Common myeloid progenitor, CD34-positive (primary cell): ENCODE measurements around the gene RALGAPA2.

Experiments
- CTCF ChIA-PET: fragments of 350-600 bp; sonication (Branson Sonifier 250); formaldehyde crosslinking; loops from one replicate; lab custom pipeline; 2021; ENCODE audit warnings: antibody characterized with exemption; lab: Charles Lee
- POLR2A ChIA-PET: fragments of 350-600 bp; sonication (Branson Sonifier 250); formaldehyde crosslinking; loops from one replicate; lab custom pipeline; 2021; ENCODE audit warnings: antibody characterized with exemption; lab: Charles Lee
- DNase-seq, 3 donors: peaks; one replicate each; pipeline versions ENCODE4 v3.0.0 to v3.0.0-alpha.2; 2013
- H3K27ac ChIP-seq, 2 experiments: 1 replicate in 1 of 2; 2 replicates in 1 of 2; pipeline ENCODE4 v1.7.0; 2013; ENCODE audit warnings: inconsistent platforms in 2 of 2, low read length in 2 of 2, mild to moderate bottlenecking in 2 of 2, low read depth in 1 of 2, moderate library complexity in 1 of 2; ENCODE audit not compliant: severe bottlenecking in 2 of 2, insufficient read depth in 1 of 2, poor library complexity in 1 of 2
- H3K27me3 ChIP-seq, 5 experiments: replicated peaks in 2 of 5; 1 replicate in 3 of 5; 2 replicates in 2 of 5; pipeline versions ENCODE4 v1.6.1 to v1.7.0; 2013; ENCODE audit warnings: low read length in 4 of 5, mild to moderate bottlenecking in 2 of 5, moderate library complexity in 2 of 5, inconsistent platforms in 1 of 5; ENCODE audit not compliant: insufficient read depth in 5 of 5, control insufficient read depth in 4 of 5
- H3K36me3 ChIP-seq, 4 experiments: 1 replicate in 2 of 4; 2 replicates in 2 of 4; pipeline versions ENCODE4 v1.6.1 to v1.7.0; 2013; ENCODE audit warnings: low read length in 3 of 4, control low read depth in 1 of 4, mild to moderate bottlenecking in 1 of 4; ENCODE audit not compliant: control insufficient read depth in 4 of 4, insufficient read depth in 4 of 4
- H3K4me1 ChIP-seq, 4 experiments: 1 replicate in 3 of 4; 2 replicates in 1 of 4; pipeline versions ENCODE4 v1.6.1 to v1.7.1; 2013; ENCODE audit warnings: low read length in 3 of 4, mild to moderate bottlenecking in 3 of 4, control low read depth in 1 of 4, inconsistent platforms in 1 of 4, moderate library complexity in 1 of 4; ENCODE audit not compliant: control insufficient read depth in 4 of 4, insufficient read depth in 4 of 4; ENCODE audit errors: control extremely low read depth in 1 of 4
- H3K4me3 ChIP-seq, 7 experiments: 1 replicate in 4 of 7; 2 replicates in 3 of 7; pipeline versions ENCODE4 v1.5.1 to v1.7.0; 2013; ENCODE audit warnings: mild to moderate bottlenecking in 7 of 7, low read length in 6 of 7, moderate library complexity in 6 of 7, inconsistent platforms in 2 of 7, low read depth in 2 of 7, control low read depth in 1 of 7; ENCODE audit not compliant: insufficient read depth in 4 of 7, control insufficient read depth in 1 of 7; ENCODE audit errors: extremely low read depth in 1 of 7
- H3K9me3 ChIP-seq, 5 experiments: 1 replicate in 4 of 5; 2 replicates in 1 of 5; pipeline versions ENCODE4 v1.6.1 to v1.7.1; 2013; ENCODE audit warnings: low read length in 4 of 5, mild to moderate bottlenecking in 2 of 5, inconsistent platforms in 1 of 5, low read depth in 1 of 5, moderate library complexity in 1 of 5; ENCODE audit not compliant: control insufficient read depth in 4 of 5, insufficient read depth in 2 of 5; ENCODE audit errors: control extremely low read depth in 1 of 5
- WGBS: methylation state at CpG from one replicate; pipeline ENCODE4 v1.1.5; 2013; ENCODE audit not compliant: insufficient coverage; 5-methylcytosine and 5-hydroxymethylcytosine counted together

Gene RALGAPA2

GRCh38 chr20:20525756-20526155 is 186.7 kb downstream of the RALGAPA2 start:
- Histone ChIP-seq H3K9me3 (no peaks in the 10 kb centered on the region), H3K4me3 (no peak overlapping the region), H3K27me3 (no peaks in the 10 kb centered on the region), H3K36me3 (peaks cover 11 to 55% (median 32%) of the 10 kb centered on the region in 4 experiments), H3K4me1 (no peaks in the 10 kb centered on the region), H3K27ac (no peak overlapping the region)
- 98% methylated on average over 5 of the region's 6 CpGs for WGBS
- CTCF ChIA-PET, result interaction anchor here (1.1 kb wide), 1 partner anchor 33 kb away, joined by 3 read pairs; no protein-coding TSS in a partner anchor
- POLR2A ChIA-PET, result no interaction called here
- DNase-seq, result no peak

- POLR2A ChIA-PET, result no interaction called here
- Histone ChIP-seq H3K4me1 (no peaks in the 10 kb centered on the region), H3K27ac (no peak overlapping the region), H3K27me3 (no peaks in the 10 kb centered on the region), H3K9me3 (no peaks in the 10 kb centered on the region), H3K4me3 (no peak overlapping the region), H3K36me3 (peaks cover 15 to 54% (median 32%) of the 10 kb centered on the region in 4 experiments)
- 100% methylated on average over 2 of the region's 2 CpGs for WGBS
- no peak for DNase-seq
- CTCF ChIA-PET, result no interaction called here
Measured at GRCh38 chr20:20525214-20525613, 187.2 kb downstream of the RALGAPA2 start.

GRCh38 chr20:20524756-20525155 is 187.7 kb downstream of the RALGAPA2 start:
- H3K4me3 ChIP-seq, result no peak overlapping the region
- no peak overlapping the region for H3K27ac ChIP-seq
- H3K36me3 ChIP-seq, result peaks cover 15 to 54% (median 31%) of the 10 kb centered on the region in 4 experiments
- ChIA-PET POLR2A (no interaction called here), CTCF (no interaction called here)
- no peak for DNase-seq
- no peaks in the 10 kb centered on the region for H3K4me1 ChIP-seq
- no peaks in the 10 kb centered on the region for H3K27me3 ChIP-seq
- WGBS, result 92% methylated on average over 2 of the region's 2 CpGs
- no peaks in the 10 kb centered on the region for H3K9me3 ChIP-seq

GRCh38 chr20:20521736-20522135 is 190.7 kb downstream of the RALGAPA2 start:
- Histone ChIP-seq H3K27me3 (no peaks in the 10 kb centered on the region), H3K4me3 (no peak overlapping the region), H3K9me3 (no peaks in the 10 kb centered on the region), H3K4me1 (no peaks in the 10 kb centered on the region), H3K36me3 (peaks cover 12 to 43% (median 27%) of the 10 kb centered on the region in 4 experiments), H3K27ac (no peak overlapping the region)
- CTCF ChIA-PET, result no interaction called here
- no CpG with 5 or more reads among the region's 1 CpG for WGBS
- POLR2A ChIA-PET, result no interaction called here
- no peak for DNase-seq

GRCh38 chr20:20520776-20521175 is 191.7 kb downstream of the RALGAPA2 start:
- Histone ChIP-seq H3K9me3 (peaks cover 0 to 4% (median 0%) of the 10 kb centered on the region in 5 experiments), H3K27me3 (no peaks in the 10 kb centered on the region), H3K4me1 (no peaks in the 10 kb centered on the region), H3K4me3 (no peak overlapping the region), H3K27ac (no peak overlapping the region), H3K36me3 (peaks cover 13 to 52% (median 33%) of the 10 kb centered on the region in 4 experiments)
- DNase-seq, result no peak
- WGBS, result 100% methylated on average over 5 of the region's 5 CpGs
- CTCF ChIA-PET, result no interaction called here
- POLR2A ChIA-PET, result no interaction called here

- H3K4me3 ChIP-seq, result no peak overlapping the region
- H3K9me3 ChIP-seq, result peaks cover 0 to 13% (median 5%) of the 10 kb centered on the region in 5 experiments
- no peaks in the 10 kb centered on the region for H3K4me1 ChIP-seq
- ChIA-PET CTCF (no interaction called here), POLR2A (no interaction called here)
- no peak for DNase-seq
- H3K27ac ChIP-seq, result no peak overlapping the region
- peaks cover 17 to 60% (median 43%) of the 10 kb centered on the region in 4 experiments for H3K36me3 ChIP-seq
- no peaks in the 10 kb centered on the region for H3K27me3 ChIP-seq
Measured at GRCh38 chr20:20519269-20519668, 193.2 kb downstream of the RALGAPA2 start.

- Histone ChIP-seq H3K4me1 (no peaks in the 10 kb centered on the region), H3K27ac (no peak overlapping the region), H3K36me3 (peaks cover 17 to 67% (median 52%) of the 10 kb centered on the region in 4 experiments), H3K4me3 (no peak overlapping the region), H3K27me3 (no peaks in the 10 kb centered on the region), H3K9me3 (peaks cover 0 to 18% (median 9%) of the 10 kb centered on the region in 5 experiments)
- ChIA-PET POLR2A (no interaction called here), CTCF (no interaction called here)
- no CpG with 5 or more reads among the region's 8 CpGs for WGBS
- no peak for DNase-seq
Measured at GRCh38 chr20:20518263-20518662, 194.2 kb downstream of the RALGAPA2 start.
